A549 treated with CORT108297 at 1 μM for 4 hours (cell line): Measurements from ENCODE around the gene OR6S1. TPM values are rescaled to one million over a fixed set of nuclear protein-coding genes. Genes with fewer than 3 reads are reported as not detected.

Experiments used
- total RNA-seq: library from RNA; stranded (reverse); fragments of 200-300 nt; extraction: Qiagen RNA extraction; gene quantifications from 5 replicates; pipeline ENCODE4 v1.2.3, GENCODE V29; 2022

Gene OR6S1, protein sequence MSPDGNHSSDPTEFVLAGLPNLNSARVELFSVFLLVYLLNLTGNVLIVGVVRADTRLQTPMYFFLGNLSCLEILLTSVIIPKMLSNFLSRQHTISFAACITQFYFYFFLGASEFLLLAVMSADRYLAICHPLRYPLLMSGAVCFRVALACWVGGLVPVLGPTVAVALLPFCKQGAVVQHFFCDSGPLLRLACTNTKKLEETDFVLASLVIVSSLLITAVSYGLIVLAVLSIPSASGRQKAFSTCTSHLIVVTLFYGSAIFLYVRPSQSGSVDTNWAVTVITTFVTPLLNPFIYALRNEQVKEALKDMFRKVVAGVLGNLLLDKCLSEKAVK
- total RNA-seq = not detected in 5 replicates

DNA sequence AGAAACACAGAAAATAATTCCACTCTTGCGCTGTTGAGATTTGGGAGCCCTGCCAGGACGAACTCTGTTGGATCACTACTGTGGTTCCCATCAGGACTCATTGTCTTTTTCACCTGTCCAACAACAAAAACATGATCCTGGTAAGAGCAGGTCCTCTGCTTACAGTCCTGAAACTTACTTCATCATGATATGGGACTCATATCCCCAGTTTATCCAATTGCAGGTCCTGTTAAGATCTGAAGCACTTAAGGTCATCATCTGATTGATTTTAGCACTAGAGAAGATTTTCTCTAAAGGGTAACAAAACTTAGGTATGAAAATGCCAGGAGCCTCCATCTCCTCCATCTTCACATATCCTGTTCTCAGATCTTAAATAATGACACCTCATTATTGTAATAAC is at the start of gene OR6S1:
TSS of gene OR6S1 (minus strand) at position 101 of the 400 bp plus-strand sequence. CDS start at position 101, 0 bp downstream.

DNA sequence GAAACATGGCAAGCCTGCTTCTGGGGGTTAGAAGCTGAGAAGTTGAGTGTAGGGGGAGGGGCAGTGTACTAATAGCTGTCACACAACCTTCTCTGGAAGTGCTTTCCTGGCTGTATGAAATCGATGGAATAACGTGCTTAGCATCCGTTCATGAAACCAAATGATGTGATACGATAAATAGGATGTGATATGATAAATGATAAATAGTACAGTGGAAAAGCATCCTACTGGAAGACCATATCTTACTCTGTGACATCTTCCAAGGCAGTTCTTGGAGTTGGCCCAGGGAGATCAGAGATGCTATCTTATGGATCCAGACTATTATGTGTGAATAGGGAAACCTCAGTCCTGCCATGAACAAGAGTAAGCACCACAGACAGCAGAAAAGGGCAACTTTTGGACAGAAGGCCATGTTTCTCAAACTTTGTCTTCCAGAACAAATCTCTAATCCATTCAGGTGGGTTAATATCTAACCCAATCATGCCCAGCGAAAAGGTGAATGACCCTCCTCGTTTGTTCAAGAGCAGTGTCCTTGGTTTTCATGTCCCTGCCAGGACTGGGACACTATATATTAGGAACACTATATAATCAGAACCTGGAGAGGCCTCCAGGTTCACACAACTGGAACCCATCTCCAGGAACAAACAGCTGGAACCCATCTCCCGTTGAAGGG is 46.8 kb upstream of the OR6S1 start, which contains the start of gene ANG:
TSS of gene ANG (plus strand) at position 598 of the 673 bp plus-strand sequence. CDS start 4,801 bp downstream, outside the sequence.

GRCh38 chr14:20683891-20684661 is 42.6 kb upstream of the OR6S1 start, which contains the start of gene RNASE4:
Gene RNASE4 (plus strand): TSS chr14:20684560. CDS start chr14:20699372, 14,812 bp downstream.

DNA sequence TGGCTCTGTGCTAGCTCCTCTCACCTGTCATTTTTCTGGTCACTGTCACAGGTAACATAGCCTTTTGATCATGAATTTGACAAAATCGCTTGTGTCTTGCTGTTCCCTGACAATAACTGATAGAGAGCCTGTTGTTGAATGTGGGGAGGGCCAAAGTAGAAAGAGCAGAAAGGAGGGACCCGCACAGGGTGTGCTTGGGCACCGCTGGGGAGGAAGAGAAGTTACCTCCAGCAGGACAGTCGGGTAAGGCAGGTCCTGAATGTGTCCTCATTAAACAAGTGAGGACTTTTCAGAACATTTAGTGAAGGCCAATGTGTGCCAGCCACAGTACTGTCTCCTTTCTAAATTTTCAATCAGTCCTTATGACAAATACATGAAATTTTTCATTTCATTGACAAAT is 50.3 kb downstream of the OR6S1 start, which contains the start of gene RNASE12:
TSS of gene RNASE12 (minus strand) at position 142 of the 400 bp plus-strand sequence. CDS start 653 bp downstream, outside the sequence.

Other genes starting within 250 kb of the OR6S1 start
- gene TEP1, start 228.2 kb downstream of the OR6S1 start, total RNA-seq = 9.2 to 11.4 TPM (median 10.7 TPM) in 5 replicates
- gene KLHL33, start 205.5 kb downstream of the OR6S1 start, total RNA-seq = 0.01 to 0.02 TPM in 2 of 5 replicates, not detected in the others
- 24.8 to 26.9 TPM (median 26.0 TPM) in 5 replicates for gene OSGEP, start 186.9 kb downstream of the OR6S1 start, total RNA-seq
- gene APEX1, start 186.5 kb downstream of the OR6S1 start, total RNA-seq = 256 to 269 TPM (median 260 TPM) in 5 replicates
- gene PIP4P1, start 180.3 kb downstream of the OR6S1 start, total RNA-seq = 27.7 to 42.8 TPM (median 34.4 TPM) in 5 replicates
- 154 to 192 TPM (median 164 TPM) in 5 replicates for gene PNP, start 172.3 kb downstream of the OR6S1 start, total RNA-seq
- gene RNASE10, start 136.2 kb downstream of the OR6S1 start, total RNA-seq = 0.13 to 0.35 TPM (median 0.22 TPM) in 5 replicates
- not detected in 5 replicates for gene RNASE9, start 80.6 kb downstream of the OR6S1 start, total RNA-seq
- not detected in 5 replicates for gene RNASE11, start 53.7 kb downstream of the OR6S1 start, total RNA-seq
- not detected in 5 replicates for gene RNASE12, start 50.3 kb downstream of the OR6S1 start, total RNA-seq
- gene RNASE4, start 42.9 kb upstream of the OR6S1 start, total RNA-seq = 5.5 to 8.9 TPM (median 8.1 TPM) in 5 replicates
- gene ANG, start 47.1 kb upstream of the OR6S1 start, total RNA-seq = 8.0 to 13.7 TPM (median 9.4 TPM) in 5 replicates
- not detected in 5 replicates for gene EDDM3A, start 104.2 kb upstream of the OR6S1 start, total RNA-seq
- gene EDDM3B, start 126.7 kb upstream of the OR6S1 start, total RNA-seq = not detected in 5 replicates
- gene RNASE6, start 139.6 kb upstream of the OR6S1 start, total RNA-seq = not detected in 5 replicates
- gene RNASE1, start 161.2 kb upstream of the OR6S1 start, total RNA-seq = 0.15 to 0.57 TPM (median 0.25 TPM) in 5 replicates
- gene RNASE3, start 249.7 kb upstream of the OR6S1 start, total RNA-seq = not detected in 5 replicates